Esophagus muscularis mucosa (tissue), 4 donors: Measurements from ENCODE around the gene TMEM143. TPM values are rescaled to one million over a fixed set of nuclear protein-coding genes. Genes with fewer than 3 reads are reported as not detected.

ENCODE experiments used
- DNase-seq: peaks from one replicate; pipeline ENCODE4 v3.0.0-alpha.2; 2017; ENCODE audit errors: extremely low spot score
- H3K27ac ChIP-seq, 4 donors: fragments of 200-600 bp; sonication (generic); replicated peaks in 1 of 4; 1 replicate in 3 of 4; 2 replicates in 1 of 4; pipeline ENCODE4 v1.5.1; 2016 to 2019; ENCODE audit warnings: mild to moderate bottlenecking in 1 of 4
- H3K27me3 ChIP-seq, 4 donors: fragments of 200-600 bp; sonication (generic); one replicate each; pipeline versions ENCODE4 v1.5.1 to v1.6.0; 2016 to 2019
- H3K36me3 ChIP-seq, 4 donors: fragments of 200-600 bp; sonication (generic); one replicate each; pipeline ENCODE4 v1.5.1; 2016 to 2019
- H3K4me1 ChIP-seq, 4 donors: fragments of 200-600 bp; sonication (generic); one replicate each; pipeline ENCODE4 v1.5.1; 2016 to 2019
- H3K4me3 ChIP-seq, 4 donors: fragments of 200-600 bp; sonication (generic); 1 replicate in 2 of 4; 2 replicates in 2 of 4; pipeline ENCODE4 v1.5.1; 2016 to 2019; ENCODE audit warnings: mild to moderate bottlenecking in 4 of 4, moderate library complexity in 1 of 4
- H3K9me3 ChIP-seq, 4 donors: fragments of 200-600 bp; sonication (generic); 1 replicate in 3 of 4; 2 replicates in 1 of 4; pipeline ENCODE4 v1.5.1; 2016 to 2019
- CTCF ChIP-seq, 3 experiments: fragments of 200-600 bp in 2 of 3; fragments of 450-650 bp in 1 of 3; sonication (generic) in 2 of 3; IDR thresholded peaks; one replicate each; pipeline ENCODE4 v1.5.1; 2017 to 2019; ENCODE audit warnings: antibody characterized with exemption in 3 of 3, mild to moderate bottlenecking in 2 of 3, moderate library complexity in 1 of 3
- EP300 ChIP-seq: sonication (generic); formaldehyde crosslinking; IDR thresholded peaks from one replicate; pipeline ENCODE4 v1.6.1; 2017; ENCODE audit warnings: antibody characterized with exemption
- POLR2A ChIP-seq: fragments of 450-650 bp; IDR thresholded peaks from one replicate; pipeline ENCODE4 v1.6.1; 2017; ENCODE audit warnings: antibody characterized with exemption, moderate library complexity, mild to moderate bottlenecking, low read depth
- POLR2AphosphoS5 ChIP-seq, 2 donors: sonication (generic); formaldehyde crosslinking; IDR thresholded peaks; one replicate each; pipeline ENCODE4 v1.6.1; 2017; ENCODE audit warnings: antibody characterized with exemption in 2 of 2
- WGBS: methylation state at CpG from one replicate; pipeline ENCODE4 v1.1.5; 2018; 5-methylcytosine and 5-hydroxymethylcytosine counted together
- intact Hi-C: fragments of 100-400 bp; cut with DNase I; formaldehyde crosslinking; loops from one replicate; pipeline ENCODE4 v1.15.1; 2023
- total RNA-seq, 4 donors: library from RNA; depleted of rRNA; stranded (reverse); fragments of >200 nt; gene quantifications; one replicate each; pipeline versions ENCODE4 v1.1.0 to v1.2.1, GENCODE V29; 2016

TMEM143 gene
- total RNA-seq, 4 donors from 2014 or later: 4.8 to 8.3 (median 7.1) TPM

GRCh38 chr19:48371367-48371766 is 7.6 kb upstream of the TMEM143 start:
- TF ChIP-seq EP300: no peak
- no peak for TF ChIP-seq POLR2A
- TF ChIP-seq POLR2AphosphoS5 (IDR thresholded peaks at IDR 0.05): no peak
- Histone ChIP-seq H3K9me3 (no peaks in the 10 kb centered on the region), H3K27ac (no peak overlapping the region), H3K4me3 (no peak overlapping the region), H3K4me1 (no peaks in the 10 kb centered on the region), H3K36me3 (no peaks in the 10 kb centered on the region), H3K27me3 (no peaks in the 10 kb centered on the region)
- 67% methylated on average over 7 of the region's 7 CpGs for WGBS
- DNase-seq: no peak
- intact Hi-C loops: no loop called here

GRCh38 chr19:48370955-48371354 is 7.2 kb upstream of the TMEM143 start:
- H3K4me1 ChIP-seq: no peaks in the 10 kb centered on the region
- WGBS: 84% methylated on average over 4 of the region's 4 CpGs
- no peaks in the 10 kb centered on the region for H3K36me3 ChIP-seq
- no peaks in the 10 kb centered on the region for H3K27me3 ChIP-seq
- DNase-seq: no peak
- H3K4me3 ChIP-seq: no peak overlapping the region
- TF ChIP-seq CTCF (IDR thresholded peaks at IDR 0.05) (no peak), POLR2A (no peak), EP300 (no peak), POLR2AphosphoS5 (IDR thresholded peaks at IDR 0.05) (no peak)
- intact Hi-C loops: no loop called here
- H3K9me3 ChIP-seq: no peaks in the 10 kb centered on the region
- no peak overlapping the region for H3K27ac ChIP-seq

- Histone ChIP-seq H3K4me3 (no peak overlapping the region), H3K27ac (no peak overlapping the region), H3K36me3 (no peaks in the 10 kb centered on the region), H3K27me3 (no peaks in the 10 kb centered on the region), H3K9me3 (no peaks in the 10 kb centered on the region), H3K4me1 (peaks cover 4 to 9% (median 6%) of the 10 kb centered on the region in 4 donors)
- no peak for DNase-seq
- WGBS: 79% methylated on average over 13 of the region's 14 CpGs
- TF ChIP-seq CTCF (IDR thresholded peaks at IDR 0.05) (no peak), EP300 (no peak), POLR2AphosphoS5 (IDR thresholded peaks at IDR 0.05) (no peak), POLR2A (no peak)
- intact Hi-C loops: no loop called here
Observed at GRCh38 chr19:48368936-48369335, 5.2 kb upstream of the TMEM143 start.

GRCh38 chr19:48367855-48368254 is 4.1 kb upstream of the TMEM143 start:
- no peak overlapping the region for H3K4me3 ChIP-seq
- DNase-seq: no peak
- no peaks in the 10 kb centered on the region for H3K36me3 ChIP-seq
- H3K9me3 ChIP-seq: no peaks in the 10 kb centered on the region
- WGBS: 76% methylated on average over 5 of the region's 5 CpGs
- H3K27me3 ChIP-seq: no peaks in the 10 kb centered on the region
- intact Hi-C loops: no loop called here
- H3K27ac ChIP-seq: no peak overlapping the region
- H3K4me1 ChIP-seq: peaks cover 4 to 18% (median 15%) of the 10 kb centered on the region in 4 donors
- TF ChIP-seq POLR2AphosphoS5 (IDR thresholded peaks at IDR 0.05) (no peak), POLR2A (no peak), EP300 (no peak), CTCF (IDR thresholded peaks at IDR 0.05) (no peak)

- 83% methylated on average over 1 of the region's 11 CpGs for WGBS
Observed at GRCh38 chr19:48365602-48366001, 1.9 kb upstream of the TMEM143 start.

More at GRCh38 chr19:48365602-48366001, 1.9 kb upstream of the TMEM143 start:
- Histone ChIP-seq H3K4me3 (no peak overlapping the region), H3K36me3 (peaks cover 0 to 6% (median 0%) of the 10 kb centered on the region in 4 donors), H3K27me3 (no peaks in the 10 kb centered on the region), H3K9me3 (no peaks in the 10 kb centered on the region), H3K4me1 (peaks cover 4 to 20% (median 16%) of the 10 kb centered on the region in 4 donors), H3K27ac (no peak overlapping the region)
- no peak for DNase-seq
- intact Hi-C loops: no loop called here
- TF ChIP-seq EP300 (no peak), POLR2A (no peak)
